ENCODE measurements around the gene CUTA. TPM values are rescaled to one million over a fixed set of nuclear protein-coding genes. Genes with fewer than 3 reads are reported as not detected.

CUTA gene
- total and polyA plus RNA-seq, 2 of the 13 experiments (the other 11 are each of a cell fraction or from before 2014, with no cell fraction given): 170 to 180 TPM

- no peaks in the 10 kb centered on the region for H4K20me1 ChIP-seq (ENCODE audit: insufficient read depth, low read length)
- no peak overlapping the region for H3K4me2 ChIP-seq (ENCODE audit: low read depth, low read length)
- CTCF ChIA-PET (ENCODE audit: low intra/inter-chr PET ratio, low total read pairs): no interaction called here
- H3K36me3 ChIP-seq (replicated peaks in 1 of 2; ENCODE audit: control insufficient read depth in 1 of 2, insufficient read depth in 2 of 2, low read length in 2 of 2): peaks cover 0 to under 1% of the 10 kb centered on the region in 2 experiments; a peak in 1 of 5 replicates
- H3K4me3 ChIP-seq (replicated peaks in 1 of 3; ENCODE audit: insufficient read depth in 1 of 3, low read depth in 2 of 3, low read length in 3 of 3): no peak overlapping the region
- 0 out of 2 replicates have a peak, but pooled peaks have one; percentile 16 for TF ChIP-seq SP1 (IDR thresholded peaks at IDR 0.05)
- TF ChIP-seq SP1 (CRISPR knock-in tag; IDR thresholded peaks at IDR 0.05): no peak
- no peak for TF ChIP-seq ZSCAN21 (CRISPR knock-in tag; IDR thresholded peaks at IDR 0.05; ENCODE audit: borderline replicate concordance)
- H3K27me3 ChIP-seq (ENCODE audit: control insufficient read depth in 1 of 2, insufficient read depth in 2 of 2, low read length in 2 of 2): no peaks in the 10 kb centered on the region
- FAIRE-seq: no peak
- H3K79me2 ChIP-seq (ENCODE audit: insufficient read depth, low read length): no peaks in the 10 kb centered on the region
- no peak overlapping the region for H3K27ac ChIP-seq (ENCODE audit: extremely low read length, insufficient read depth, low read length)
- peaks cover 35% of the 10 kb centered on the region for H3K4me1 ChIP-seq (ENCODE audit: insufficient read depth, low read length)
- no peak overlapping the region for H3K9ac ChIP-seq (ENCODE audit: insufficient read depth, low read depth, low read length)
- no peaks in the 10 kb centered on the region for H3K9me3 ChIP-seq (ENCODE audit: low read length)
- DNase-seq (ENCODE audit: low spot score): no peak
- 93% methylated on average over 1 of the region's 1 CpG for WGBS (ENCODE audit: low lambda C conversion rate)
- no TSS peak for BruUV-seq (replicated peaks)
- POLR2A ChIA-PET: no interaction called here
- intact Hi-C loops (cut with micrococcal nuclease; ENCODE audit: unreplicated experiment) (no loop called here), in situ Hi-C loops (cut with HindIII; ENCODE audit: extremely low pct_ligation_motif_present, low pct_unique_long_range_greater_than_20kb) (no loop called here)
- no peak overlapping the region for H2AFZ ChIP-seq (ENCODE audit: low read length)
- no peak for ATAC-seq
Measured at GRCh38 chr6:33433001-33433543, 15.2 kb upstream of the CUTA start.

GRCh38 chr6:33432546-33432945 is 14.6 kb upstream of the CUTA start:
- BruUV-seq (replicated peaks): no TSS peak
- Histone ChIP-seq H3K9ac (ENCODE audit: insufficient read depth, low read depth, low read length) (no peak overlapping the region), H3K27me3 (ENCODE audit: control insufficient read depth in 1 of 2, insufficient read depth in 2 of 2, low read length in 2 of 2) (no peaks in the 10 kb centered on the region), H3K4me3 (replicated peaks in 1 of 3; ENCODE audit: insufficient read depth in 1 of 3, low read depth in 2 of 3, low read length in 3 of 3) (no peak overlapping the region), H3K9me3 (ENCODE audit: low read length) (no peaks in the 10 kb centered on the region), H3K4me1 (ENCODE audit: insufficient read depth, low read length) (peaks cover 35% of the 10 kb centered on the region), H3K4me2 (ENCODE audit: low read depth, low read length) (no peak overlapping the region), H3K36me3 (replicated peaks in 1 of 2; ENCODE audit: control insufficient read depth in 1 of 2, insufficient read depth in 2 of 2, low read length in 2 of 2) (no peaks in the 10 kb centered on the region), H3K79me2 (ENCODE audit: insufficient read depth, low read length) (no peaks in the 10 kb centered on the region), H4K20me1 (ENCODE audit: insufficient read depth, low read length) (no peaks in the 10 kb centered on the region), H2AFZ (ENCODE audit: low read length) (no peak overlapping the region), H3K27ac (ENCODE audit: extremely low read length, insufficient read depth, low read length) (no peak overlapping the region)
- WGBS (ENCODE audit: low lambda C conversion rate): 82% methylated on average over 10 of the region's 10 CpGs
- intact Hi-C loops (cut with micrococcal nuclease; ENCODE audit: unreplicated experiment): no loop called here
- ATAC-seq (no peak), DNase-seq (ENCODE audit: low spot score) (no peak), FAIRE-seq (no peak)
- ChIA-PET CTCF (ENCODE audit: low intra/inter-chr PET ratio, low total read pairs) (no interaction called here), POLR2A (no interaction called here)
- in situ Hi-C loops (cut with HindIII; ENCODE audit: extremely low pct_ligation_motif_present, low pct_unique_long_range_greater_than_20kb): no loop called here
- no peak for TF ChIP-seq PATZ1 (CRISPR knock-in tag; IDR thresholded peaks at IDR 0.05)
- no peak for TF ChIP-seq SKIL (CRISPR knock-in tag; IDR thresholded peaks at IDR 0.05; ENCODE audit: borderline replicate concordance)
- no peak for TF ChIP-seq ZNF496 (CRISPR knock-in tag; IDR thresholded peaks at IDR 0.05; ENCODE audit: insufficient replicate concordance)
- no peak for TF ChIP-seq ZC3H4 (CRISPR knock-in tag; IDR thresholded peaks at IDR 0.05; ENCODE audit: borderline replicate concordance)
- TF ChIP-seq ZBTB2 (CRISPR knock-in tag; IDR thresholded peaks at IDR 0.05; ENCODE audit: low read depth): no peak
- no peak for TF ChIP-seq NFATC3 (CRISPR knock-in tag; IDR thresholded peaks at IDR 0.05)
- no peak for TF ChIP-seq ZNF580 (CRISPR knock-in tag; IDR thresholded peaks at IDR 0.05; ENCODE audit: borderline replicate concordance, low read depth)
- TF ChIP-seq MBNL3 (CRISPR knock-in tag; conservative IDR thresholded peaks at IDR 0.05): no peak
- TF ChIP-seq ETV6 (CRISPR knock-in tag; conservative IDR thresholded peaks at IDR 0.05): no peak
- no peak for TF ChIP-seq RFXAP (CRISPR knock-in tag; IDR thresholded peaks at IDR 0.05; ENCODE audit: borderline replicate concordance)

Measured in HepG2 (cell line).